Hepatic stellate cell (primary cell): ENCODE results near the gene GPR6.

Source experiments
- DNase-seq: peaks from one replicate; pipeline ENCODE4 v3.0.0; 2011; ENCODE audit warnings: low spot score

GPR6 gene

DNA sequence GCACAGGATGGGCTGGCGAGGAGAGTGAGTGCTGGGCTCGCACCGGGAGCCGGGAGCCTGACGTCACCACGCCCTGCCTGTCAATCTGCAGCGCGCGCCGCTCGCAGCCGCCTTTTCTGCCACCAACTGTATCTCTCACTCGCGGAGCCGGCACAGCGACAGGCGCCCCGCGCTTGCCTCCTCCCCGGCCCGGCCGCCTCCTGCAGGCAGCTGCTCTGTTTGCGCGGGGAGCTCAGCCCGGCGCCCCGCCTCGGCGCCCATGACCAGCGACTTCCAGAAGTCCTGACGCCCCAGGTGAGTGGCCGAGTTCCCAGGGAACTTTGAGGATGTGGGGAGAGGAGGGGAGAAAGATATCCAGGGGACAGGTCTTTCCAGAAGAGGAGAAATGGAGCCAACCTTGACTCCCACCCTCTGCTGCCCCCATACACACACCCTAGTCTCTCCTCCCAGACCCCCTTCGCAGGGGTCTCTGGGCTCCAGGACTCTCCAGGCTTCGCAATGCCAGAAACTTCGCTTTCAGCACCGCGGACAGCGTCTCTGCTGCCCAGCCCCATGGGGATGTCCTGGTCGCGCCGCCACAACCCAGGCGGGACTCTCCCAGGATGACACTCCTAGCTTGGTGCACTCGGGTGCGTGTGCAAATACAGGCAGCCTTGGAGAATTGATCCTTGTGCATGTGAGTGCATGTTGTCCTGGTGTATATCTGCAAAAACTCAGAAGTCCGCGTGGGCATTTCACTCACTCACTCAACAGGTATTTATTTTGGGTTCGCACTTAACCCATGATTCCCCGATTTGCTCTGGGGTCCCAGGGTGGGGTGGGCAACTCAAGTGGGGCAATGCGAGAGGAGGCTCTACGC is at the start of gene GPR6:
GPR6 (plus strand) TSS at position 138 of the 859 bp plus-strand sequence. CDS start 802 bp downstream, outside the sequence.
- peak; percentile 49 for DNase-seq

GRCh38 chr6:109934293-109934692 is 43.8 kb upstream of the GPR6 start:
- no peak for DNase-seq

GRCh38 chr6:109939654-109940053 is 38.5 kb upstream of the GPR6 start:
- no peak for DNase-seq

DNA sequence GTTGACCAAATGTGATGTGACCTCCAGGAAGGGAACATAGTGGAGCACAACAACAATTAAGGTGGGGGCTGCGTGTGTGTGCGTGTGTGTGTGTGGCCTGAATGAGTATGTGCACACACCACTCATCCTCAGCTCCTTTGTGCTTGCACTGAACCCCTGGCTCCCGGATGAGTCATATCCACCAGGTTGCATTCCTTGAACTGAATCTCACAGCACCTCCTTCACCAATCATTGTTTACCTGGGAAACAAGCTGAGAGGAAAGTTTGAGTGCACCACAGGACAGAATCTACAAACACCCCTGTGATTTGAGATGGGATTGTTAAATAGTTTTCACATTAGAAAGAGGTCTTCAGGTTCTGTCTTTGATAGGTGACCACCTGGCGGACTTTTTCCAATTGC is 33.7 kb upstream of the GPR6 start:
- DNase-seq, result no peak

DNA sequence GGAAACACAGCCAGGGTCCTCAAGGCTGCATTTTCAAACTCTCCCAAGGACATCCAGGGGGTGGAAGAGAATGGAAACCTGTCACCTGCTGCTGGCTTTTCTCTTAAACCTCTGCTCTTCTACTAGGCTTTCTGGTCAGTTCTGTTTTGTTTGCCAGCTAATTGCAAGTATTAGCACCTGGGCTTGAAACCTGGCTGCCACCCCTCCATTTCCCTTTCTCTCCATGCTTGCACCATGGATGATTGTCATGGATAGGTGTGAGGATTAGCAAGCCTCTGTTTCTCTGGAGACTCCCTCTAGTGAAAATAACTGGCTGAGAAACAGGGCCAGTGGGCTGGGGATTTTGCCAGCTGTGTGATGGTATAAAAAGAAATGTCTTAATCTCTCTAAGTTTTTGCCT is 33.0 kb upstream of the GPR6 start:
- no peak for DNase-seq

DNA sequence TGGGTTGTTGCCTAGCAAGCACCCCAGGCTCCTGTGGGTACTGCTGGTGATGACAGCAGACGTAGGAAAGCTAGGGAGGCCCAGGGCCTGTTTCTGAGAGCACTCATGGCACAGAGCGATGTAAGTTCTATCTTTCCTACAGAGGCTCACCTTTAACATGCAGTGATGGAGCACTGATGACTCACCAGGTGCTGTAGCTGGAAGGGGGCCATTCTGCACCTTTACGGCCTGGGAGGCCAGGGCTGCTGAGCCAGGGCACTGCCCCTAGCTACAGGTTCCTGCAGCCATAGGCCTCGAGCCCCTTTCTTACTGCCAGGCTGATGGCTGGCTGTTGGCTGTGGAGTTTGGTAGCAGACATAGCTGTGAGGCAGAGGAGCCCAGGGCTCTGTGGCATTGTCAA is 31.1 kb upstream of the GPR6 start:
- DNase-seq, result no peak

GRCh38 chr6:109949281-109950065 is 28.6 kb upstream of the GPR6 start:
- no peak for DNase-seq

DNA sequence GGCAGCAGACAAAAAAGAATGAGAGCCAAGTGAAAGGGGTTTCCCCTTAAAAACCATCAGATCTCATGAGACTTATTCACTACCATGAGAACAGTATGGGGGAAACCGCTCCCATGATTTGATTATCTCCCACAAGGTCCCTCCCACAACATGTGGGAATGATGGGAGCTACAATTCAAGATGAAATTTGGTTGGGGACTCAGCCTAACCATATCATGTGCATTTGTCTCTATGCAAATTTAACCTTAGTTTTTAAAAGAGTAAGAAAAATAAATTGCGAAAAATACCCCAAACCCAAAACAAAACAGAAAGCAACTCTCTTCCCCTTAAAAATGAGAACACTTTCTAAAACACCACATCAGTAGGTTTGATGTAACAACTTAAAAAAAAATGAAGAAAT is 22.6 kb upstream of the GPR6 start:
- DNase-seq, result no peak

- DNase-seq, result no peak
These were observed 19.5 kb upstream of the GPR6 start for GRCh38 chr6:109958626-109959025.

DNA sequence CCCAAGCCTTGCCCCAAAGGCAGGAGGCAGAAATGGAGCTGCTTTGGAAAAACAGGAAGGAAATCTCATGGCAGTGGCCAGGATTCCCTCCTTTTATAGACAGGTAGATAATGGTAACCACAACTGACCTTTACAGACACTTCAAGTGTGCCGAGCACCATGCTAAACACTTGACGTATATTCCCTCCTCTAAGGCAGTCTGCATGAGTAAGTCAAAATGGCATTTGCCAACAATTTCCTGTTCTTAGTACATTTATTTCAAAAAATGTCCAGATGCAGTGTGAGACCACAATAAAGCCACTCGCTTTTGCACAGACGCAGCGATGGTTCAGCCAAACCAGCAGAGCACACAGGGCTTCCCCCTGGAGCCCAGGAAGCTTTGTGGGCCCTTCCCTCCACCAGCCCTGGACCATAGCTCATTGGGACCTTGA is 16.5 kb upstream of the GPR6 start:
- DNase-seq, result no peak

GRCh38 chr6:109962271-109962670 is 15.8 kb upstream of the GPR6 start:
- no peak for DNase-seq

- DNase-seq, result no peak
These were observed 14.4 kb upstream of the GPR6 start for GRCh38 chr6:109963598-109964170.

DNA sequence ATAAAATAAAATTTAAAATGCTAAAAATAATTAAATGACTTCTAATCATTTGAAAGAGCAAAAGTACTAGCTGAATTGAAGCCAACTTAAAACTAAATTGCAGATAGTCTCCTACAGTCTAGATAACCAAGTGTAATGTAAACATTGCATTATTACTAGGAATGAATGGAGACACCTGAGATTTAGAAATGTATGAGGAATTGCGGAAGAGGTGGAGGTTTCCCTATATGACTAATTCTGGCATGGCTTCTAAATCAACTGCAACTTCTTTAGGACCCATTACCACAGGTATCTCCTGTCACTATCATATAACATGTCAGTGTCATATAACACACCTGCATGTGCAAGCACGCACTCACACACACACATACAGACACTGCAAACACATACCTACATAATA is 13.2 kb upstream of the GPR6 start:
- DNase-seq, result no peak

- DNase-seq, result no peak
These were observed 11.8 kb upstream of the GPR6 start for GRCh38 chr6:109966299-109966698.

GRCh38 chr6:109977791-109978173 is 329 bp upstream of the GPR6 start:
- DNase-seq, result no peak

DNA sequence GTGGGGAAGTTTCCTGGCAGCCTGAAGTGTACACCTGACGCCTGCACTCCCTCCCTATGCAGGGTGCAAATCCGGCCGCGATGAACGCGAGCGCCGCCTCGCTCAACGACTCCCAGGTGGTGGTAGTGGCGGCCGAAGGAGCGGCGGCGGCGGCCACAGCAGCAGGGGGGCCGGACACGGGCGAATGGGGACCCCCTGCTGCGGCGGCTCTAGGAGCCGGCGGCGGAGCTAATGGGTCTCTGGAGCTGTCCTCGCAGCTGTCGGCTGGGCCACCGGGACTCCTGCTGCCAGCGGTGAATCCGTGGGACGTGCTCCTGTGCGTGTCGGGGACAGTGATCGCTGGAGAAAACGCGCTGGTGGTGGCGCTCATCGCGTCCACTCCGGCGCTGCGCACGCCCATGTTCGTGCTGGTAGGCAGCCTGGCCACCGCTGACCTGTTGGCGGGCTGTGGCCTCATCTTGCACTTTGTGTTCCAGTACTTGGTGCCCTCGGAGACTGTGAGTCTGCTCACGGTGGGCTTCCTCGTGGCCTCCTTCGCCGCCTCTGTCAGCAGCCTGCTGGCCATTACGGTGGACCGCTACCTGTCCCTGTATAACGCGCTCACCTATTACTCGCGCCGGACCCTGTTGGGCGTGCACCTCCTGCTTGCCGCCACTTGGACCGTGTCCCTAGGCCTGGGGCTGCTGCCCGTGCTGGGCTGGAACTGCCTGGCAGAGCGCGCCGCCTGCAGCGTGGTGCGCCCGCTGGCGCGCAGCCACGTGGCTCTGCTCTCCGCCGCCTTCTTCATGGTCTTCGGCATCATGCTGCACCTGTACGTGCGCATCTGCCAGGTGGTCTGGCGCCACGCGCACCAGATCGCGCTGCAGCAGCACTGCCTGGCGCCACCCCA is 1.2 kb downstream of the GPR6 start:
- no peak for DNase-seq

DNA sequence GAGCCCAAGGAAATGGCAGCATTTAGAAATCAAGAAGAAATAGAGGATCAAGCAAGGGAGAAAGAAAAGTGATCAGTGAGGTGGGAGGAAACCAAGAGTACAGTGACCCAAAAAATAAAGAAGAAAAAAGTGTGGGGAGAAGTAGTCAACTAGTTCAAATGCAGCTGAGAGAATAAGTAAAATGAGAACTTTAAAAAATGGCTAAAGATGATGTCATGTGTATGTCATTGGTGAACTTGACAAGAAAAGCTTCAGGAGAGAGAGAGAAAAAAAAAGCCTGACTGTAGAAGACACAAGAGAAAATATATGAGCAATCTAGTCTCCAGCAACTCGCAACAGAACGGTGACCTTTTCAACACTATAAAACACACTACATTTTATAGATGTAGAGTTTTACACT is 6.3 kb downstream of the GPR6 start:
- DNase-seq, result no peak

- no peak for DNase-seq
These were observed 9.1 kb downstream of the GPR6 start for GRCh38 chr6:109987196-109987595.

DNA sequence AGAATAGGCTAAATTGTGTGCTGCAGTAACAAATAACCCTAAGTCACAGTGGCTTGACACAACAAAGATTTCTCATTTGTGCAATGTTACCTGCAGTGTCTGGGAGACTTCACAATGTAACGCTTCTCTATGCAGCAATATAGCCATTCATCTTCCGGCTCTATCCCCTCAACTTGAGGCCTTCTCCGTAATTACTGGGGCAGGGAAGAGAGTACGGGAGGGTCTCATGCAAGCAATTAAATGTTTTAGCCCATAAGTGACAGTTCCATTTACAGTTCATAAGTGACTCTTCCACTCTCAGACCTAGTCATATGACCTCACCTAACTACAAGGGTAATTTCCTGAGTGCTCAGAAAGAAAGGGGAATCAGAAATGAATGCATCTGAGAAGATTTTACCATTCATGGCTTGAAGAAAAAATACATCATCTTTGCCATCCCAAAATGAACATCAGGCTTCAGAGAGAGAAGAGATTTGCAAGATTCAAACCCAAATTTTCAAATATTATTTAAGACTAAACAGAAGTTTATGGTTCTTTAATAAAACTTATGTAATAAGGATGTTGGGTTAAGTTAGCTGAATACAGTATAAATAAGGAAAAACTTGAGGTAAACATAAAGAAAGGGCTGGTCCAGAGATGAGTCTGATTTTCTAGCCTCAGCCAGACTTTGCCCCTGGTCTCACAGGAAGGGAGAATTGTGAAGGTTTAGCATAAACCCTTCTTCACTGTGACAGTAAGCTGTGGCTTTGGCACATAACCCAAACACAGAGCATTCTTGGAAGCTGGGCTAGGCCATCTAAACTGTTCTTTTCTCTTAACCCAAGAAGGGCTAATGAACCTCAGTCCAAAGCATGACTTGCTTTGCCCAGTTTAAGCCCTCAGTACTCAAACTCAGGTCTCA is 13.3 kb downstream of the GPR6 start:
- DNase-seq, result no peak

DNA sequence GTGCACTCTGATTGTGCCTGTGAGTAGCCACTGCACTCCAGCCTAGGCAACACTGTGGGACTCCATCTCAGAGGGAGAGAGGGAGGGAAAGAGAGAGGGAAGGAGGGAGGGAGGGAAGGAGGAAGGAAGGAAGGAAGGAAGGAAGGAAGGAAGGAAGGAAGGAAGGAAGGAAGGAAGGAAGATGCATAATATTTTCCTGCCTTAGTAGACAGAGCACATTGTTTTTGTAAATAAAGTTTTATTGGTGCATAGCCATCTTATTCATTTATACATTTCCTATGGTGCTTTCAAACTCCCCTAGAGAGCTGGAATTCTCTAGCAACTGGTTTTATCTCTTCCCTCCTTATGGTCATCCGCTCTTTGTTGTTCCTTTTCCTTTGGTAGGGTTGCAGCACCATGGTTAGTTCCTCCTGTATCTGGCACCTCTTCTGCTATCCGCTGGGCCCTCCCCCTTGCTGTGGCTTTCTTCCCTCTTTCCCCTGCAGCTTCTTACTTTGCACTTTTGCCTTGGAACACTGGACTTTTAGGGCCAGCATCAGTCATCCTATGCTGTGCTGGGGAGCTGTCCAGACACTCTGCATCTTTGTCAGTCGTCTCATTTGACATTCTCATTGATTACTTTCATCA is 20.2 kb downstream of the GPR6 start:
- no peak for DNase-seq
